Metanephros (tissue), 1 donor: ENCODE data around the gene MMP11. TPM values are rescaled to one million over a fixed set of nuclear protein-coding genes. Genes with fewer than 3 reads are reported as not detected.

Source experiments
- total RNA-seq: library from RNA; depleted of rRNA; stranded (reverse); fragments of >200 nt; gene quantifications from one replicate; pipeline ENCODE4 v1.2.3, GENCODE V29; 2014

MMP11 gene, protein sequence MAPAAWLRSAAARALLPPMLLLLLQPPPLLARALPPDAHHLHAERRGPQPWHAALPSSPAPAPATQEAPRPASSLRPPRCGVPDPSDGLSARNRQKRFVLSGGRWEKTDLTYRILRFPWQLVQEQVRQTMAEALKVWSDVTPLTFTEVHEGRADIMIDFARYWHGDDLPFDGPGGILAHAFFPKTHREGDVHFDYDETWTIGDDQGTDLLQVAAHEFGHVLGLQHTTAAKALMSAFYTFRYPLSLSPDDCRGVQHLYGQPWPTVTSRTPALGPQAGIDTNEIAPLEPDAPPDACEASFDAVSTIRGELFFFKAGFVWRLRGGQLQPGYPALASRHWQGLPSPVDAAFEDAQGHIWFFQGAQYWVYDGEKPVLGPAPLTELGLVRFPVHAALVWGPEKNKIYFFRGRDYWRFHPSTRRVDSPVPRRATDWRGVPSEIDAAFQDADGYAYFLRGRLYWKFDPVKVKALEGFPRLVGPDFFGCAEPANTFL
- total RNA-seq = 36.6 TPM

GRCh38 chr22:23772649-23773473 is at the start of gene MMP11:
Gene MMP11 (plus strand): TSS chr22:23772849. CDS start chr22:23772871, 22 bp downstream.

DNA sequence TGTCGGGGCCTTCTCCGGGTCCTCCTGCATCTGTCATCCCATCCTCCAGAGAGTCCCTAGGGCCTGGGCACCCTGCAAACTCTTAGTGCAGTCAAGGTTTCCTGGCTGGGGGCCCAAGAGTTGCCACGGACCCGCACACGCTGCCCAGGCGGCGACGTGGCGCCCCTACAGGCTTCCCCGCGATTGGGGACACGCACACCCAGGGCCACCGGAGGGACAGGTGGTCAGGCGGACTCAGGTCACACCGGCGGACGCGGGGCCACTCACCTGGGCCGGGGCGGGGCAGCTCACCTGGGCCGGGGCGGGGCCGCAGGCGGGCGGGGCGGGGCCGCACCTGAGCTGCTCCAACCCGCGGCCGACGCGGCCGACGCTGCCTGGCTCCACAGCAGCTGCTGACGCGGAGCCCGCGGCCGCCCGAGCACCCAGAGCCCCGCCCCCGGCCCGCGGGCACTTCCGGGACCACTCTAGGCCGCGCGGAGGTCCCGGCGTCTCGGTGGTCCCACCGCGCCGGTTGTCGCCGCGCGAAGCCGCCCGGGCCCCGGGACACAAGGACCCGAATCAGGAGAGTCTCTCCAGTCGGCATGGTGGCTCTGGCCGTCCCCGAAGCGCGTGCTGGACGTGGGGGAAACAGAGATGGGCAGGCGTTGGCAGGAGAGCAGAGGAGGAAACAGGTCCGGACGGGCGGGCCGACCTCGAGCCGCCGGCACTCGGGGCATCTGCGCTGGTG is 21.8 kb upstream of the MMP11 start, which contains the start of gene ZNF70:
TSS of gene ZNF70 (minus strand) at position 399 of the 727 bp plus-strand sequence. CDS start 5,972 bp downstream, outside the sequence.

DNA sequence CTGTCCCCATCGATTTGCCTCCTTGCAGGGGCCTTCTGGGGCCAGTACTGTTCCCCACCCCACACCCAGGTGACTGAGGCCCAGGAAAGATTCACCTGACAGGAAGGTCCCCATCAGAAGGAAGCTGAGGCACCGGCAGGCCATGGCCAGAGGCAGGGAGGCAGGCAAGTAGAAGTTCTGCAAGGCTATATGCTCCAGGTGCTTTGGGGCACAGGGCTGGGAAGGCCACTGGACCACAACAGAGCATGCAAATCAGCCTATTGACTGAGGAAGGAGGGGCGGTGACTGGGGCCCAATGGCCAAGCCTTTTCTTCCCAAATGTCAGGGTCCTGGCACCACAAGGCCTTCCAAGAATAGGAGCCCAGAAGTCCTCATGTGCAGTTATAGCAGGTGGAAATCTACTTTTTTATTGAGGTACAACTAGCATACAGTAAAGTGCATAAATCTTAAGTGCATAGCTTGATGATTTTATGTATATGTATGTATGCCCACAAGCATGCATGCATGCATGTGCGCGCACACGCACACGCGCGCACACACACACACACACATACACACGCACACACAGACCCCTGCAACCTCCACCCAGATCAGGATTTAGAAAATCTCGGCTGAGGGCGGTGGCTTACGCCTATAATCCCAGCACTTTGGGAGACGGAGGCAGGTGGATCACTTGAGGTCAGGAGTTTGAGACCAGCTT is 18.3 kb upstream of the MMP11 start, which contains the start of gene VPREB3:
TSS of gene VPREB3 (minus strand) at position 206 of the 700 bp plus-strand sequence. CDS start at position 144, 62 bp downstream.

DNA sequence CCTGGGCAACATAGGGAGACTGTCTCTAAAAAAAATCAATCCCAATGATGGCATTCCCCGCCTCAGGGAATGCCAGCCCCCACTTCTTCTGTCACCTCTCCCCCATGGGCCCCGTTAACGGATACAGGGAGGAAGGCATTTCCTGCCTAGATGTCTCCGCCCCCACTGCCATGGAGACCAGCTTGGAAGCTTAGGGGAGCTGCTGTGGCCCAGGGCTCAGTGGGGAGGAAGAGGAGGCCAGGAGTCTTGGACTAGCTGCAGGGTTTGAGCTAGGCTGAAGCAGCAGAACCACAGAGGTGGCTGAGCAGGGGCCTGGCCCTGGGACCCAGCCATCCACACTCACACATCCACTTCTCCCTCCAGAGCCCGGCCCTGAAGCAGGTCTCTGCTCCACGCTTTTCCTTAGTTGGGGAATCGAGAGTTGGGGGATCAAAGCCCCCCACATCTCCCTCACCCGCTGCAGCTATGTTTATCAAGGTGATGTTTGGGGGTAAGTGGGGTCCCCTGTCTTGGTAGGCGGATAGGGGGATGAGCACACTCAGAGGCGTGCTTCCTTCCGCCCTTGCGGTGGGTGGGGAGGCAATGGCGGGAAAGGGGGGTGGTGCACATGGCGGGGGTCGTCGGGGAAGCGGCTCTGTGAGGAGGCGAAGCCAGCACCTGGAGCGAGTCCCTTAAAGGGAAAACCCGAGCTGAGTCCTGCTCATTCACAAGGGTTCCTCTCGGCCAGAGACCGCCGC is 9.6 kb upstream of the MMP11 start, which contains the start of gene C22orf15:
TSS of gene C22orf15 (plus strand) at position 149 of the 737 bp plus-strand sequence. CDS start at position 466, 317 bp downstream.

DNA sequence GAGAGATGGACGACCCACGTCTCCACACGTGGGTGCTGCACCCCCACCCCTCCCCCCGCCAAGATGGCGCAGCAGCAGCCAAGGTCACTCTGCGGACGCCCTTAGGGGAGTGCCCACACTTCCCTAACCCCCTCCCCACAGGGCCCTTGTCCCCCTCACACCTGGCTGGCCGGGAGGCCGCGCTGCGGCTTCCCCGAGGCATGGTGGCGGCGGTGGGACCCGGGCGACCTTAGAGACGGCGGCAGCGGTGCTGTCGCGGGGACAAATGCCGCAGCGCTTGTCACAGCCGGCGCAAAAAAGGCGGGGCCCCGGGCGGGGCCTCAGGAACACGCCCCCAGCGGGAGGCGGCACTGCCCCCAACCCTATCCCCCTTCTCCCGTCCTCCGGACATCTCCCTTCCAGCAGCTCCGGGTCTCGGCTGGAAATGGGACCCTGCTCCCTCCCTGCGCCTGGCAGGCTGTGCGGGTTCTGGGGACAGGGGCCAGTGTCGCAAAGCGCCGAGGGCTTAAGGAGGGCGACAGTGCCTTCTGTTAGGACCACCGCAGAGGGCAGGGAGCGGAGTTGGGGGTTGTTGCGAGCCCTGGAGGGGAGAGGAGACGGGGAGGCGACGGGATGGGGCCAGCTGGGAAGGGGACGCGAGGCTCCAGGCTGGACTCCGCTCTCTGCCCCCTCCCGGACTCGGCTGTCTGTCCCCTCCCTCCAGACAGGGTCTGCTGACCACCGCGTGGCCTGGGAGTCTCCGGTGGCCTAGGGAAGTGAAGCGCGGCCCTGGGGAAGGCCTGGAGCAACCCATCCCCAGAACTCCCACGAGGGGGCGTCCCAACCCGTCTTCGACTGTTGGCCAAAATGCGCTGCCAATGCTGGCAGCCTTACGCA is 4.7 kb upstream of the MMP11 start, which contains the start of gene CHCHD10:
TSS of gene CHCHD10 (minus strand) at position 300 of the 876 bp plus-strand sequence. CDS start at position 202, 98 bp downstream.

DNA sequence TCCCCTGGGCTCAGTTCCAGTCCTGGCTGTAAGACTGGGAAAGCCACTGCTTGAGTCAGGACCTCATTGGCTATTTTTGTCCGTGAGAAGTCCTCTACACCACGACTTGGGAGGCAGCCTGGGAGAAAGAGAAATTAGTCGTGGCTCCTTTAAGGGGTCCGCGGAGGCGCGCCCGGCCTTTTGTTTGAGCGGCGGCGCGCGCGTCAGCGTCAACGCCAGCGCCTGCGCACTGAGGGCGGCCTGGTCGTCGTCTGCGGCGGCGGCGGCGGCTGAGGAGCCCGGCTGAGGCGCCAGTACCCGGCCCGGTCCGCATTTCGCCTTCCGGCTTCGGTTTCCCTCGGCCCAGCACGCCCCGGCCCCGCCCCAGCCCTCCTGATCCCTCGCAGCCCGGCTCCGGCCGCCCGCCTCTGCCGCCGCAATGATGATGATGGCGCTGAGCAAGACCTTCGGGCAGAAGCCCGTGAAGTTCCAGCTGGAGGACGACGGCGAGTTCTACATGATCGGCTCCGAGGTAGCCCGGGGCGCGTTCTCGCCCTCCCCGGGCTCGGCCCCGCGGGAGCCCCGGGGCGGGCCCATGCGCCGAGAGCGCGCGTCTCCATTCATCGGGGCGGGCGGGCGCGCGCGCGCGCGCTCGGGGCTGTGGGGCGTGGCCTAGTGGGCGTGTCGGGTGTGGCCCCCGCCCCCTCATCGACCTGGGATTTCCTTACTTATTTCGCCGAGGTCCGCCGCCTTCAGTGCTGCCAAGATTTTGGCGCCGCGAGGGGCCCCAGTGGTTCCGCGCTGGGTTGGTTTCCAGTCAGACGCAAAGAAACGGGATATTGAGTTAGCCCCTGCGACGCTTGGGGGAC is 14.3 kb downstream of the MMP11 start, which contains the start of gene SMARCB1:
TSS of gene SMARCB1 (plus strand) at position 215 of the 848 bp plus-strand sequence. CDS start at position 419, 204 bp downstream.

Other genes with a start within 250 kb of the MMP11 start
- gene IGLL1, start 192.6 kb upstream of the MMP11 start, total RNA-seq = 3.7 TPM
- 1.2 TPM for gene DRICH1, start 140.5 kb upstream of the MMP11 start, total RNA-seq
- 3.2 TPM for gene RGL4, start 81.8 kb upstream of the MMP11 start, total RNA-seq
- 9.0 TPM for gene ZNF70, start 21.7 kb upstream of the MMP11 start, total RNA-seq
- 0.99 TPM for gene VPREB3, start 18.4 kb upstream of the MMP11 start, total RNA-seq
- gene C22orf15, start 9.9 kb upstream of the MMP11 start, total RNA-seq = 1.1 TPM
- 78.8 TPM for gene CHCHD10, start 4.9 kb upstream of the MMP11 start, total RNA-seq
- gene SMARCB1, start 14.1 kb downstream of the MMP11 start, total RNA-seq = 62.9 TPM
- gene DERL3, start 66.2 kb downstream of the MMP11 start, total RNA-seq = 2.9 TPM
- gene SLC2A11, start 85.0 kb downstream of the MMP11 start, total RNA-seq = 41.9 TPM
- 356 TPM for gene MIF, start 121.5 kb downstream of the MMP11 start, total RNA-seq
- gene GSTT2B, start 188.3 kb downstream of the MMP11 start, total RNA-seq = 1.5 TPM
- gene DDTL, start 194.0 kb downstream of the MMP11 start, total RNA-seq = 2.5 TPM
- 293 TPM for gene DDT, start 201.6 kb downstream of the MMP11 start, total RNA-seq
- gene GSTT2, start 207.3 kb downstream of the MMP11 start, total RNA-seq = not detected
- gene GSTT4, start 232.6 kb downstream of the MMP11 start, total RNA-seq = not detected
- 64.6 TPM for gene CABIN1, start 238.5 kb downstream of the MMP11 start, total RNA-seq